Adrenal gland (tissue), 12 donors: ENCODE measurements around the gene HEMK1. TPM values are rescaled to one million over a fixed set of nuclear protein-coding genes. Genes with fewer than 3 reads are reported as not detected.

Experiments
- DNase-seq, 7 donors: peaks; one replicate each; pipeline ENCODE4 v3.0.0-alpha.2; 2019 to 2020
- H3K27ac ChIP-seq, 5 donors: fragments of 200-600 bp; sonication (generic) in 4 of 5; 1 replicate in 3 of 5; 2 replicates in 2 of 5; pipeline versions ENCODE4 v1.5.1 to v1.8.0; 2016 to 2020; ENCODE audit warnings: mild to moderate bottlenecking in 1 of 5
- H3K27me3 ChIP-seq: fragments of 200-600 bp; 2 replicates; pipeline ENCODE4 v1.8.0; 2021
- H3K36me3 ChIP-seq, 2 donors: fragments of 200-600 bp; replicated peaks in 1 of 2; 1 replicate in 1 of 2; 2 replicates in 1 of 2; pipeline versions ENCODE4 v1.5.1 to v1.8.0; 2018 to 2022
- H3K4me1 ChIP-seq, 2 donors: fragments of 200-600 bp; replicated peaks in 1 of 2; 1 replicate in 1 of 2; 2 replicates in 1 of 2; pipeline versions ENCODE4 v1.5.1 to v1.8.0; 2018 to 2021
- H3K4me3 ChIP-seq, 4 donors: fragments of 200-600 bp; sonication (generic) in 3 of 4; one replicate each; pipeline ENCODE4 v1.5.1; 2016 to 2018
- H3K9me3 ChIP-seq, 3 donors: fragments of 200-600 bp; sonication (generic) in 1 of 3; replicated peaks in 1 of 3; 1 replicate in 2 of 3; 2 replicates in 1 of 3; pipeline versions ENCODE4 v1.5.1 to v1.8.0; 2016 to 2021
- CTCF ChIP-seq, 6 experiments: fragments of 450-650 bp in 4 of 6; fragments of 200-600 bp in 2 of 6; sonication (generic) in 1 of 6; IDR thresholded peaks; 1 replicate in 5 of 6; 2 replicates in 1 of 6; pipeline versions ENCODE4 v1.5.1 to v1.8.0; 2016 to 2021; ENCODE audit warnings: antibody characterized with exemption in 6 of 6, mild to moderate bottlenecking in 2 of 6, moderate library complexity in 1 of 6
- POLR2A ChIP-seq, 2 donors: fragments of 450-650 bp; IDR thresholded peaks; one replicate each; pipeline ENCODE4 v1.6.1; 2017; ENCODE audit warnings: antibody characterized with exemption in 2 of 2, mild to moderate bottlenecking in 2 of 2, moderate library complexity in 1 of 2
- WGBS, 4 donors: extraction: QIAGEN DNeasy Blood & Tissue Kit in 2 of 4; methylation state at CpG; one replicate each; pipeline versions ENCODE4 v1.1.5 to v1.1.7; 2013 to 2017; 5-methylcytosine and 5-hydroxymethylcytosine counted together
- intact Hi-C, 2 donors: fragments of 100-400 bp; cut with DNase I; formaldehyde crosslinking; loops; one replicate each; pipeline versions ENCODE4 v1.14.1 to v1.15.0; 2022 to 2023
- polyA plus RNA-seq, 3 donors: library from polyadenylated mRNA; stranded (reverse); fragments of 200-250 nt in 2 of 3; fragments of 350-450 nt in 1 of 3; fragmentation: Illumina TruSeq in 1 of 3; extraction: RNeasy Lipid Tissue Mini Kit (QIAGEN cat#74804) in 1 of 3; gene quantifications; one replicate each; pipeline ENCODE4 v1.2.3, GENCODE V29; 2013 to 2014
- total RNA-seq, 9 donors: library from RNA; depleted of rRNA in 4 of 9; stranded (reverse); fragments of >200 nt in 4 of 9; fragments of 120-200 nt in 1 of 9; fragmentation: NEBNext Ultra II Directional in 1 of 9; extraction: Animal tissue kit (Norgen Biotek cat#: 25700) in 1 of 9; gene quantifications; one replicate each; pipeline versions ENCODE4 v1.1.0 to v1.2.4, GENCODE V29; 2013 to 2023
- donor health status: healthy with polysubstance abuse.
- donor health status: Bipolar disorder and iron deficiency.
- donor health status: DM: yes; HTN: yes; CAD: no.
- donor health status: DM: no; HTN: no; CAD: no.
- donor health status: DM: no; HTN: no; CAD: no.
- donor health status: DM: yes; HTN: yes; CAD: no.

Gene HEMK1
- total and polyA plus RNA-seq, 12 donors = 9.1 to 46.4 (median 19.0) TPM

GRCh38 chr3:50550079-50550736 is 19.1 kb upstream of the HEMK1 start:
- Histone ChIP-seq H3K9me3 (no peaks in the 10 kb centered on the region), H3K27me3 (peaks cover 4% of the 10 kb centered on the region), H3K36me3 (no peaks in the 10 kb centered on the region), H3K27ac (no peak overlapping the region), H3K4me1 (no peaks in the 10 kb centered on the region), H3K4me3 (no peak overlapping the region)
- DNase-seq = peak; percentile 27 to 69 (median 49)
- WGBS, 4 donors = 40 to 50% (median 47%) methylated on average over 2 to 13 of the region's 13 CpGs
- TF ChIP-seq POLR2A (IDR thresholded peaks at IDR 0.05) = no peak
- peak; percentile 47 to 71 (median 61) for TF ChIP-seq CTCF (IDR thresholded peaks at IDR 0.05)
- intact Hi-C loops = no loop called here

- H3K27ac ChIP-seq = no peak overlapping the region
- H3K27me3 ChIP-seq = peaks cover 4% of the 10 kb centered on the region
- intact Hi-C loops = no loop called here
- no peak for TF ChIP-seq POLR2A (IDR thresholded peaks at IDR 0.05)
- no peaks in the 10 kb centered on the region for H3K36me3 ChIP-seq
- H3K4me1 ChIP-seq = no peaks in the 10 kb centered on the region
- H3K4me3 ChIP-seq = no peak overlapping the region
- H3K9me3 ChIP-seq = no peaks in the 10 kb centered on the region
- no peak for DNase-seq
- 51 to 64% (median 62%) methylated on average over 6 to 9 of the region's 9 CpGs for WGBS, 4 donors
These were observed 18.2 kb upstream of the HEMK1 start for GRCh38 chr3:50551054-50551659.

- TF ChIP-seq CTCF (IDR thresholded peaks at IDR 0.05) (no peak), POLR2A (IDR thresholded peaks at IDR 0.05) (no peak)
- intact Hi-C loops = no loop called here
- H3K27ac ChIP-seq = no peak overlapping the region
- H3K4me1 ChIP-seq = no peaks in the 10 kb centered on the region
- H3K27me3 ChIP-seq = peaks cover 4% of the 10 kb centered on the region
- WGBS, 4 donors = 51 to 85% (median 71%) methylated on average over 5 to 7 of the region's 7 CpGs
- H3K4me3 ChIP-seq = no peak overlapping the region
- DNase-seq = no peak
- no peaks in the 10 kb centered on the region for H3K9me3 ChIP-seq
- no peaks in the 10 kb centered on the region for H3K36me3 ChIP-seq
These were observed 17.5 kb upstream of the HEMK1 start for GRCh38 chr3:50551681-50552435.

GRCh38 chr3:50552598-50552997 is 16.7 kb upstream of the HEMK1 start:
- Histone ChIP-seq H3K36me3 (no peaks in the 10 kb centered on the region), H3K9me3 (no peaks in the 10 kb centered on the region), H3K27me3 (peaks cover 4% of the 10 kb centered on the region), H3K4me3 (no peak overlapping the region), H3K27ac (no peak overlapping the region), H3K4me1 (no peaks in the 10 kb centered on the region)
- intact Hi-C loops = no loop called here
- DNase-seq = no peak
- TF ChIP-seq POLR2A (IDR thresholded peaks at IDR 0.05) (no peak), CTCF (IDR thresholded peaks at IDR 0.05) (no peak)
- WGBS, 4 donors = 67 to 83% (median 80%) methylated on average over 5 to 9 of the region's 9 CpGs
